ENCODE data around the gene RAB3GAP2.

DNA sequence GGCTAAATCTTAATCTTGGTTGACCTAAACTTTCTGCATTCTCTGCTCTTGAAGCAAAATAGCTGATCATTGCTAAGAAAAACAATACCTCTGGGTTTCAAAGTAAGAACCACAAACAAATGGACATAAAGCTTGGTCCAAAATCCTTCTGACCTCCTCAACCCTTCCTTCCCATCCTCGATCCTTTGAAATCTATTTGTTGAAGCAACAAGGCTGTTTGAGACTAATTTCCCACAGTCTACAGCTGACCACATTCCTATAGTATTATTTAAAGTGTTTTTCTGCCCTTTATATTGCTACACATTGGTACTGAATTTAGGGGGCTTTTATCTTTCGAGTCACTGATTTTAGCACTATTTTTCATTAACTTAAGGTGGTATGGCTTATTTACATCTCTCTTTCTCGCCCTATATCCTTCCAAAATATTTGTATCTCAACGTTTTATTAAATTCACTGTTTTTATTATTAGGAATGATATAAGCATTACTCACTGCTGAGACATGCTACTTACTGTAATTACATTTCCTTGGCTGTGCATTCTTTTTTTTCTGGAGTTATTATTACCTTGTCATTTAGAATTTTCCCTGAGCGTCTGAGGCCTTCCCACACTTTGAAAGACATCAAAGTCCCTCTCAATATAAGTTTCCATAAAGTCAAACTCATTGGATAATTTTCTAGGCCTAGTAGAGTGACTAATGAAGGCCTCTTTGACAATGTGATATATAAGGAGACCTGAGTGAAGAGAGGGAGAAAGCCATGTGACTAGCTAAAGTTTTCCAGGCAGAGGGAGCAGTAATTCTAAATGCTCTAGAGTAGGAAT, 73.9 kb downstream of the RAB3GAP2 start:
- TF ChIP-seq, protein P1, sequence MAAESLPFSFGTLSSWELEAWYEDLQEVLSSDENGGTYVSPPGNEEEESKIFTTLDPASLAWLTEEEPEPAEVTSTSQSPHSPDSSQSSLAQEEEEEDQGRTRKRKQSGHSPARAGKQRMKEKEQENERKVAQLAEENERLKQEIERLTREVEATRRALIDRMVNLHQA (CRISPR knock-in tag; IDR thresholded peaks at IDR 0.05), result no peak
- TF ChIP-seq THAP11 (CRISPR knock-in tag; IDR thresholded peaks at IDR 0.05), result no peak
- TF ChIP-seq JUND (CRISPR knock-in tag; IDR thresholded peaks at IDR 0.05), result no peak
- TF ChIP-seq, protein P2, sequence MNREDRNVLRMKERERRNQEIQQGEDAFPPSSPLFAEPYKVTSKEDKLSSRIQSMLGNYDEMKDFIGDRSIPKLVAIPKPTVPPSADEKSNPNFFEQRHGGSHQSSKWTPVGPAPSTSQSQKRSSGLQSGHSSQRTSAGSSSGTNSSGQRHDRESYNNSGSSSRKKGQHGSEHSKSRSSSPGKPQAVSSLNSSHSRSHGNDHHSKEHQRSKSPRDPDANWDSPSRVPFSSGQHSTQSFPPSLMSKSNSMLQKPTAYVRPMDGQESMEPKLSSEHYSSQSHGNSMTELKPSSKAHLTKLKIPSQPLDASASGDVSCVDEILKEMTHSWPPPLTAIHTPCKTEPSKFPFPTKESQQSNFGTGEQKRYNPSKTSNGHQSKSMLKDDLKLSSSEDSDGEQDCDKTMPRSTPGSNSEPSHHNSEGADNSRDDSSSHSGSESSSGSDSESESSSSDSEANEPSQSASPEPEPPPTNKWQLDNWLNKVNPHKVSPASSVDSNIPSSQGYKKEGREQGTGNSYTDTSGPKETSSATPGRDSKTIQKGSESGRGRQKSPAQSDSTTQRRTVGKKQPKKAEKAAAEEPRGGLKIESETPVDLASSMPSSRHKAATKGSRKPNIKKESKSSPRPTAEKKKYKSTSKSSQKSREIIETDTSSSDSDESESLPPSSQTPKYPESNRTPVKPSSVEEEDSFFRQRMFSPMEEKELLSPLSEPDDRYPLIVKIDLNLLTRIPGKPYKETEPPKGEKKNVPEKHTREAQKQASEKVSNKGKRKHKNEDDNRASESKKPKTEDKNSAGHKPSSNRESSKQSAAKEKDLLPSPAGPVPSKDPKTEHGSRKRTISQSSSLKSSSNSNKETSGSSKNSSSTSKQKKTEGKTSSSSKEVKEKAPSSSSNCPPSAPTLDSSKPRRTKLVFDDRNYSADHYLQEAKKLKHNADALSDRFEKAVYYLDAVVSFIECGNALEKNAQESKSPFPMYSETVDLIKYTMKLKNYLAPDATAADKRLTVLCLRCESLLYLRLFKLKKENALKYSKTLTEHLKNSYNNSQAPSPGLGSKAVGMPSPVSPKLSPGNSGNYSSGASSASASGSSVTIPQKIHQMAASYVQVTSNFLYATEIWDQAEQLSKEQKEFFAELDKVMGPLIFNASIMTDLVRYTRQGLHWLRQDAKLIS (CRISPR knock-in tag; IDR thresholded peaks at IDR 0.05), result no peak
- no peak for TF ChIP-seq SIN3A (IDR thresholded peaks at IDR 0.05; ENCODE audit: borderline replicate concordance, low read depth, low read length)
- no peak for TF ChIP-seq IKZF1 (IDR thresholded peaks at IDR 0.05)
- no peak for TF ChIP-seq POLR2G (IDR thresholded peaks at IDR 0.05; ENCODE audit: low read depth, low read length)
- TF ChIP-seq ZNF589 (CRISPR knock-in tag; conservative IDR thresholded peaks at IDR 0.05), result no peak
- TF ChIP-seq ZFP36L1 (CRISPR knock-in tag; IDR thresholded peaks at IDR 0.05), result no peak
- no peak for TF ChIP-seq EHMT2 (IDR thresholded peaks at IDR 0.05; ENCODE audit: borderline replicate concordance, low read depth, low read length)
- TF ChIP-seq ZNF790 (CRISPR knock-in tag; IDR thresholded peaks at IDR 0.05; ENCODE audit: borderline replicate concordance), result no peak
- no peak for TF ChIP-seq SRY (CRISPR knock-in tag; IDR thresholded peaks at IDR 0.05)
